Caco-2 (cell line): ENCODE data around the gene TFDP2. TPM values are rescaled to one million over a fixed set of nuclear protein-coding genes. Genes with fewer than 3 reads are reported as not detected.

Source experiments
- BruUV-seq: library from RNA; stranded (reverse); fragments of 400-500 nt; replicated peaks from 2 replicates; lab custom pipeline; 2021; lab: Mats Ljungman, UMichigan
- CTCF ChIA-PET: fragments of 300-600 bp; sonication (Branson Sonifier 250); formaldehyde crosslinking; loops from one replicate; lab custom pipeline; 2022; ENCODE audit warnings: antibody characterized with exemption; lab: Charles Lee
- POLR2A ChIA-PET: fragments of 300-600 bp; sonication (Branson Sonifier 250); formaldehyde crosslinking; loops from one replicate; lab custom pipeline; 2022; ENCODE audit warnings: antibody characterized with exemption; lab: Charles Lee
- DNase-seq, 2 experiments: peaks; one replicate each; pipeline versions ENCODE4 v3.0.0 to v3.0.0-alpha.2; 2020 to 2022
- H3K27me3 ChIP-seq: replicated peaks from 2 replicates; pipeline ENCODE4 v1.6.0; 2011; ENCODE audit warnings: low read length; ENCODE audit not compliant: control insufficient read depth, insufficient read depth
- H3K36me3 ChIP-seq: 2 replicates; pipeline ENCODE4 v1.5.1; 2011; ENCODE audit warnings: low read length; ENCODE audit not compliant: control insufficient read depth, insufficient read depth
- H3K4me1 ChIP-seq: fragments of 250-450 bp; sonication (Bioruptor Pico); 2 replicates; pipeline ENCODE4 v1.5.1; 2020; ENCODE audit warnings: mild to moderate bottlenecking
- H3K4me3 ChIP-seq: 2 replicates; pipeline ENCODE4 v1.5.1; 2011; ENCODE audit warnings: low read depth, mild to moderate bottlenecking, control low read depth, low read length
- H3K9me3 ChIP-seq: fragments of 250-450 bp; sonication (Bioruptor Pico); 2 replicates; pipeline ENCODE4 v1.5.1; 2020; ENCODE audit warnings: mild to moderate bottlenecking, moderate library complexity
- H3K27ac Mint-ChIP-seq: one replicate; pipeline ENCODE4 v1.8.0; 2022; ENCODE audit warnings: mixed read lengths; ENCODE audit not compliant: unreplicated experiment
- H3K27me3 Mint-ChIP-seq: one replicate; pipeline ENCODE4 v1.8.0; 2022; ENCODE audit warnings: mixed read lengths; ENCODE audit not compliant: insufficient read depth, unreplicated experiment
- H3K36me3 Mint-ChIP-seq: one replicate; pipeline ENCODE4 v1.8.0; 2022; ENCODE audit warnings: mild to moderate bottlenecking, mixed read lengths; ENCODE audit not compliant: insufficient read depth, unreplicated experiment
- H3K4me1 Mint-ChIP-seq: one replicate; pipeline ENCODE4 v1.8.0; 2022; ENCODE audit warnings: low read depth, mixed read lengths; ENCODE audit not compliant: unreplicated experiment
- H3K4me3 Mint-ChIP-seq: one replicate; pipeline ENCODE4 v1.8.0; 2022; ENCODE audit warnings: mild to moderate bottlenecking, moderate library complexity, mixed read lengths; ENCODE audit not compliant: unreplicated experiment
- H3K9me3 Mint-ChIP-seq: one replicate; pipeline ENCODE4 v1.8.0; 2022; ENCODE audit warnings: mixed read lengths; ENCODE audit not compliant: unreplicated experiment
- CTCF ChIP-seq, 2 experiments: fragments of 200-600 bp in 1 of 2; IDR thresholded peaks; 1 replicate in 1 of 2; 2 replicates in 1 of 2; pipeline versions ENCODE4 v1.5.1 to v1.8.0; 2011 to 2022; ENCODE audit warnings: antibody characterized with exemption in 1 of 2, control low read depth in 1 of 2, inconsistent platforms in 1 of 2, low read depth in 1 of 2, low read length in 1 of 2, mild to moderate bottlenecking in 1 of 2, moderate library complexity in 1 of 2; ENCODE audit not compliant: insufficient read depth in 1 of 2, severe bottlenecking in 1 of 2, unreplicated experiment in 1 of 2
- intact Hi-C: fragments of 100-400 bp; cut with micrococcal nuclease; formaldehyde crosslinking; loops from one replicate; pipeline ENCODE4 v1.10.0; 2022; ENCODE audit not compliant: unreplicated experiment
- total RNA-seq: library from RNA; stranded (reverse); gene quantifications from 2 replicates; pipeline ENCODE4 v1.2.3, GENCODE V29; 2022

TFDP2 gene
- total RNA-seq, 1 experiment from 2014 or later, result 38.6 TPM

GRCh38 chr3:141992512-141992911 lies 156.8 kb downstream of the TFDP2 start:
- Histone ChIP-seq H3K4me1 (no peaks in the 10 kb centered on the region), H3K9me3 (no peaks in the 10 kb centered on the region), H3K4me3 (no peak overlapping the region), H3K36me3 (no peaks in the 10 kb centered on the region), H3K27me3 (no peaks in the 10 kb centered on the region)
- H3K9me3 Mint-ChIP-seq, result no peaks in the 10 kb centered on the region
- H3K27ac Mint-ChIP-seq, result no peak overlapping the region
- H3K27me3 Mint-ChIP-seq, result no peaks in the 10 kb centered on the region
- DNase-seq, result no peak
- H3K36me3 Mint-ChIP-seq, result no peaks in the 10 kb centered on the region
- BruUV-seq, result no TSS peak
- CTCF ChIA-PET, result no interaction called here
- POLR2A ChIA-PET, result no interaction called here
- no peak for TF ChIP-seq CTCF (IDR thresholded peaks at IDR 0.05; ENCODE audit: insufficient read depth in 1 of 2, low read depth in 1 of 2, low read length in 1 of 2, severe bottlenecking in 1 of 2, unreplicated experiment in 1 of 2)
- no peaks in the 10 kb centered on the region for H3K4me1 Mint-ChIP-seq
- intact Hi-C loops, result no loop called here
- H3K4me3 Mint-ChIP-seq, result no peak overlapping the region

GRCh38 chr3:141986548-141987107 lies 162.7 kb downstream of the TFDP2 start:
- Mint-ChIP-seq H3K9me3 (no peaks in the 10 kb centered on the region), H3K4me1 (no peaks in the 10 kb centered on the region), H3K36me3 (no peaks in the 10 kb centered on the region), H3K4me3 (no peak overlapping the region), H3K27me3 (no peaks in the 10 kb centered on the region), H3K27ac (no peak overlapping the region)
- ChIA-PET POLR2A (no interaction called here), CTCF (no interaction called here)
- Histone ChIP-seq H3K9me3 (no peaks in the 10 kb centered on the region), H3K36me3 (no peaks in the 10 kb centered on the region), H3K27me3 (no peaks in the 10 kb centered on the region), H3K4me1 (no peaks in the 10 kb centered on the region), H3K4me3 (no peak overlapping the region)
- TF ChIP-seq CTCF (IDR thresholded peaks at IDR 0.05; ENCODE audit: insufficient read depth in 1 of 2, low read depth in 1 of 2, low read length in 1 of 2, severe bottlenecking in 1 of 2, unreplicated experiment in 1 of 2), result no peak
- no TSS peak for BruUV-seq
- intact Hi-C loops, result no loop called here
- no peak for DNase-seq

GRCh38 chr3:141981084-141981483 lies 168.3 kb downstream of the TFDP2 start:
- H3K27me3 ChIP-seq, result no peaks in the 10 kb centered on the region
- H3K27me3 Mint-ChIP-seq, result no peaks in the 10 kb centered on the region
- ChIA-PET POLR2A (no interaction called here), CTCF (no interaction called here)
- TF ChIP-seq CTCF (IDR thresholded peaks at IDR 0.05; ENCODE audit: insufficient read depth in 1 of 2, low read depth in 1 of 2, low read length in 1 of 2, severe bottlenecking in 1 of 2, unreplicated experiment in 1 of 2), result no peak
- no peak overlapping the region for H3K4me3 ChIP-seq
- intact Hi-C loops, result no loop called here
- no peak overlapping the region for H3K27ac Mint-ChIP-seq
- no peaks in the 10 kb centered on the region for H3K9me3 ChIP-seq
- BruUV-seq, result no TSS peak
- no peaks in the 10 kb centered on the region for H3K4me1 Mint-ChIP-seq
- no peak overlapping the region for H3K4me3 Mint-ChIP-seq
- H3K36me3 ChIP-seq, result no peaks in the 10 kb centered on the region; the same call in none of the 2 replicates
- H3K36me3 Mint-ChIP-seq, result no peaks in the 10 kb centered on the region
- H3K4me1 ChIP-seq, result no peaks in the 10 kb centered on the region
- DNase-seq, result no peak
- no peaks in the 10 kb centered on the region for H3K9me3 Mint-ChIP-seq
